ENCODE data around the gene DAPK1.

Gene DAPK1

DNA sequence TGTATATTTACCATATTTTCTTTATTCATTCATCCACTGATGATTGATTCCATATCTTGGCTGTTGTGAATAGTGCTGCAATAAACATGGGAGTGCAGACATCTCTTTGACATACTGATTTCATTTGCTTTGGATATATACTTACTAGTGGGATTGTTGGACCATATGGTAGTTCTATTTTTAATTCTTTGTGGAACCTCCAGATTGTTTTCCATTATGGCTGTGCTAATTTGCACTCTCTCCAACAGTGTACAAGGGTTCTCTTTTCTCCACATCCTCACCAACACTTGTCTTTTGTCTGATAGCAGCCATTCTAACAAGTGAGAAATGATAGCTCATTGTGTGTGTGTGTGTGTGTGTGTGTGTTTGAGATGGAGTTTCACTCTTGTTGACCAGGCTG is 86.7 kb downstream of the DAPK1 start:
- TF ChIP-seq, protein P1, sequence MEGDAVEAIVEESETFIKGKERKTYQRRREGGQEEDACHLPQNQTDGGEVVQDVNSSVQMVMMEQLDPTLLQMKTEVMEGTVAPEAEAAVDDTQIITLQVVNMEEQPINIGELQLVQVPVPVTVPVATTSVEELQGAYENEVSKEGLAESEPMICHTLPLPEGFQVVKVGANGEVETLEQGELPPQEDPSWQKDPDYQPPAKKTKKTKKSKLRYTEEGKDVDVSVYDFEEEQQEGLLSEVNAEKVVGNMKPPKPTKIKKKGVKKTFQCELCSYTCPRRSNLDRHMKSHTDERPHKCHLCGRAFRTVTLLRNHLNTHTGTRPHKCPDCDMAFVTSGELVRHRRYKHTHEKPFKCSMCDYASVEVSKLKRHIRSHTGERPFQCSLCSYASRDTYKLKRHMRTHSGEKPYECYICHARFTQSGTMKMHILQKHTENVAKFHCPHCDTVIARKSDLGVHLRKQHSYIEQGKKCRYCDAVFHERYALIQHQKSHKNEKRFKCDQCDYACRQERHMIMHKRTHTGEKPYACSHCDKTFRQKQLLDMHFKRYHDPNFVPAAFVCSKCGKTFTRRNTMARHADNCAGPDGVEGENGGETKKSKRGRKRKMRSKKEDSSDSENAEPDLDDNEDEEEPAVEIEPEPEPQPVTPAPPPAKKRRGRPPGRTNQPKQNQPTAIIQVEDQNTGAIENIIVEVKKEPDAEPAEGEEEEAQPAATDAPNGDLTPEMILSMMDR (IDR thresholded peaks at IDR 0.05) = no peak

DNA sequence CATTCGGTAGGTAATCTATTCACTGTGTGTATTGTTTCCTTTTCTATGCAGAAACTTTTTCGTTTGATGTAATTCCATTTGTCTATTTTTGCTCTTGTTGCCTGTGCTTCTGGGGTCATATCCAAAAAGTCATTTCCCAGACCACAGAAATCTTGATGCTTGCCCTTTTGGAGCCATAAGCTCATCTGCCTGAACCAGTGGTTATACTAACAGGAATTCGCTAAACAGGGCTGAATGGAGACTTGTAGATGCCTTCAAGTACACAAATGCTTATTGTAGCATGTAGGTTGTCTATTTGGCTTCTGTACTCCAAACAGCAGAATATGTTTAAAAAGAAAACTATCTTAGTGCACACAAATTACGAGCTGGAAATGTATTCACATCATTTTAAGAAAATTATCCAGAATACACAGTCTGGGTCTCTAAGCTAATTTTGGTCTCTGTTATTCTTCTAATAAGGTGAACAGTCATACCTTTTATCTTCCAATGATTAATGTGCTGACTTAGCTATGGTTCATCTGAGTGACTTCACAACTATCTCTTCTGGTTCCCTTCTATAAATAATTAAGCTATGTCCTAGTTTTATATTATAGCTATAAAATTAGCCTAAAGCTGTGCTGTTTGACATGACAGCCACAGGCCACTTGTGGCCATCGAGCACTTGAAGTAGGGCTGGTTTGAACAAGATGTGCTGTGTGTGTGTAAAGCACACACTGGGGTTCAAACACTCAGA is 87.6 kb downstream of the DAPK1 start:
- TF ChIP-seq, protein P1 (IDR thresholded peaks at IDR 0.05) = no peak

DNA sequence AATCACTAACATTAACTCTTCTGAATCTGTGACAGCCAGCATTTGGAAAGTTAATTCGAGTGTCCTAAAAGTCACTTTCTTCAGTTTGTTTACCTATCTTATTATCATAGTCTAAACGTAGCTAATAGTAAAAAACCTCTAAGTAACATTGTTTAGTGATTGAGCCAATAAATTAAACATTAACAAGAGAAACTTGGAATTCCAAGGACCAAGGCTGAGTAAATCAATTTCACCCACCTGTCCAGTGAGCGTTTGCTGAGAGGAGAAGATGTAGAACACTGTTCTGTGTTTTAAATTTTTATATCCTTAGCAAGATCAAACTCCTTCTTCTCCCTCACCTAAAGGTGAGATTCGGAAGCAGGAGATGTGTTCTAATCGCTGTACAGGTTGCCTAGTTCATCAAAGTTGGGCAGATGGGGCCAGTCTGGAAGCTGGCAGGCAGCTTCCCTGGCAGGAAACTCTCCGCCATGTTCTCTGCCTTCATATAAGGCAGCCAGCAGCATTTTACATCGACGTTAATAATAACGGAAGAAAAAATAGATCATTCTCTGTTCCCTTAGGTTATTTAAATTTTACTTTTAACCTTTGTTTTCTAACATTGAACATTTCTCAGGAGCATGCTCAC is 89.2 kb downstream of the DAPK1 start:
- TF ChIP-seq, protein P1 (IDR thresholded peaks at IDR 0.05) = no peak

DNA sequence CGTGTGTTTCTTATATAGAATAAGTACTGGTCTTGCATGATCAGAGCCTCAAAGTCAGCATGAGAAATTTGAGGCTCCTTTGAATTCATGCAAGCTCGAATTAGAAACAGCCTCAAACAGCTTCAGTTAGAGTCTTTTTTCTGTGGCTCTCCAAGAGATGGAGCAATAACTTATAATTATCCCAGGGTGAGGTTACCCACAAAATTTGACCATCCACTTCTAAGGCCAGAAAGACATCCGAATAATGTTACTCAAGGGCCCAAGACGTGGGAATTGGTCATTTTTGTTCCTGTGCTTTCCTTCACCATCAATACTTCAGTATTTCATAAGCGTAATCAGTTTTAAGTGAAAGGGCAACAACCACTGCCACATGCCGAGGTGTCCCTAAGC is 89.7 kb downstream of the DAPK1 start:
- TF ChIP-seq, protein P1 (IDR thresholded peaks at IDR 0.05) = no peak

DNA sequence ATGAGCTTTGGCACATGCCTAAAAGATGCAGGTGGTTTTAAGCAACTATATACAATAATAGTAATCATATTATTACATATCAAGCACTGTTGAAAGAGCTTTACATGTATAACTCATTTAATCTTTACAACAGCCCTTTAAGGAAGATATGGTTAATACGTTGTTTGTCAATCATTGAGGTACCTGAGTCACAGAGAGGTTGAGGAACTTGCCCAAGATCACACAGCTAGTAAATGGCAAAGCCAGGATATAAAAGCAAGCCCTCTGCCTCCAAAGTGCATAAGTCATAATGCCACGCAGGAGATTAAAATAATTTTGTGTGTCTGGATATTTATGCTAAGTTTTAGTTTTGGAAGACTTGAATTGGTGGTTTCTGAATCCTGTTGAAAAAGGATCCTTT is 90.2 kb downstream of the DAPK1 start:
- TF ChIP-seq, protein P1 (IDR thresholded peaks at IDR 0.05) = no peak

DNA sequence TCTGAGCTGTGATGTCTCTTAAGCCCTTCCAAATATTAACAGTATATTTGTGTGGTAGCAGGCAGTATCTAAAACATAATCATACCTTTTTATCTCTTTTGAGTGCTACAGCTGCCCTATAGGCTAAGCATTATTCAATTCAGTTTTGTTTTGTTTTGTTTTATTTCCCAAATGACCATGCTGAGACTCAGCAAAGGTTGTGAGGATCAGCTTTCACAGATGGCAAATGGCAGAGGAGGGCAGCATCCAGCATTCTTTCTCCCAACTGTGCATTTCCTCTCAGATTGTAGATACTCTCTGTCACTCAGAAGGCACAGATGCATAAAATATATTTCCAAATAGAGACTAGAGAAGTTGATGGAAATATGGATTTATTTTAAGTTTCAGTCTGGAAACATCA is 90.7 kb downstream of the DAPK1 start:
- TF ChIP-seq, protein P1 (IDR thresholded peaks at IDR 0.05) = no peak

DNA sequence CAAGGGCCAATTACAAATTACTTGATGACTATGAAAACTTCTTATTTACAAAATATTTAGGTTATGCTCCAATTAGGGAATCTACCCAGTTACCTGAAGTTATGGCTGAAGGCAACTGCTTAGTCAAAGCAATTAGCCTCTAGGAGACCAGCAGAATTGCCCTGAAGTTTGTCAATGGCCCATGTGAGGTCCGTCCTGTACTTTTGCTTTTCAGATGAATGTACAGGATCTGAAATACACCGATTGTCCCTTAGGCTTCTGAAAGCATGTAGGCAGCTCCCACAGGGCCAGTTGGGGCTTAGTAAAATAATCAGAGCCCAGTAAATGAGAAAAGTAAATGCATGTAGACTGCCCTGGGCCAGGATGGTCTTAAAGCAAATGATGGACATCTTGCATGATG is 93.3 kb downstream of the DAPK1 start:
- TF ChIP-seq, protein P1 (IDR thresholded peaks at IDR 0.05) = no peak

Measured in LNCAP (cell line).